B cell (primary cell): ENCODE measurements around the gene TMEM214. TPM values are rescaled to one million over a fixed set of nuclear protein-coding genes. Genes with fewer than 3 reads are reported as not detected.

ENCODE experiments used
- ATAC-seq: fragments of 200-7000 bp; cut with Tn5 transposase; one replicate; pipeline ENCODE4 v1.10.0; 2021; ENCODE audit warnings: low read depth, mild to moderate bottlenecking, moderate number of reproducible peaks, moderate library complexity
- CTCF ChIA-PET: fragments of 350-600 bp; sonication (Branson Sonifier 250); formaldehyde crosslinking; loops from one replicate; lab custom pipeline; 2021; ENCODE audit warnings: antibody characterized with exemption, inconsistent platforms; lab: Charles Lee
- POLR2A ChIA-PET: fragments of 350-600 bp; sonication (Branson Sonifier 250); formaldehyde crosslinking; loops from one replicate; lab custom pipeline; 2021; ENCODE audit warnings: antibody characterized with exemption; lab: Charles Lee
- DNase-seq: peaks from one replicate; pipeline ENCODE4 v3.0.0; 2013
- H2AFZ ChIP-seq: 2 replicates; pipeline ENCODE4 v1.6.1; 2012; ENCODE audit warnings: mild to moderate bottlenecking, low read depth, low read length; ENCODE audit not compliant: insufficient read depth, poor library complexity, severe bottlenecking
- H3K27ac ChIP-seq, 2 donors: 1 replicate in 1 of 2; 2 replicates in 1 of 2; pipeline ENCODE4 v1.5.1; 2012 to 2013; ENCODE audit warnings: low read length in 2 of 2, mild to moderate bottlenecking in 2 of 2, moderate library complexity in 1 of 2
- H3K27me3 ChIP-seq, 4 experiments: fragments of 200-600 bp in 1 of 4; sonication (generic) in 1 of 4; replicated peaks in 1 of 4; 1 replicate in 2 of 4; 2 replicates in 2 of 4; pipeline versions ENCODE4 v1.6.1 to v1.7.0; 2013 to 2016; ENCODE audit warnings: low read length in 3 of 4, mild to moderate bottlenecking in 2 of 4, mixed read lengths in 1 of 4, moderate library complexity in 1 of 4; ENCODE audit not compliant: insufficient read depth in 4 of 4, control insufficient read depth in 3 of 4; ENCODE audit errors: control extremely low read depth in 1 of 4
- H3K36me3 ChIP-seq, 2 experiments: replicated peaks in 1 of 2; 1 replicate in 1 of 2; 2 replicates in 1 of 2; pipeline versions ENCODE4 v1.6.1 to v1.7.1; 2013; ENCODE audit warnings: low read length in 1 of 2; ENCODE audit not compliant: insufficient read depth in 2 of 2, control insufficient read depth in 1 of 2; ENCODE audit errors: control extremely low read depth in 1 of 2, extremely low read depth in 1 of 2
- H3K4me1 ChIP-seq, 2 donors: fragments of 200-600 bp in 1 of 2; sonication (generic) in 1 of 2; 1 replicate in 1 of 2; 2 replicates in 1 of 2; pipeline versions ENCODE4 v1.5.1 to v1.6.1; 2013 to 2017; ENCODE audit warnings: low read length in 2 of 2; ENCODE audit not compliant: control insufficient read depth in 2 of 2, insufficient read depth in 2 of 2
- H3K4me2 ChIP-seq: replicated peaks from 2 replicates; pipeline ENCODE3; 2012; ENCODE audit warnings: mild to moderate bottlenecking, low read depth, low read length; ENCODE audit not compliant: poor library complexity, severe bottlenecking
- H3K4me3 ChIP-seq, 5 experiments: fragments of 200-600 bp in 1 of 5; sonication (generic) in 1 of 5; 1 replicate in 3 of 5; 2 replicates in 2 of 5; pipeline versions ENCODE4 v1.5.1 to v1.7.0; 2011 to 2016; ENCODE audit warnings: low read length in 4 of 5, mild to moderate bottlenecking in 4 of 5, low read depth in 2 of 5, control low read depth in 1 of 5, moderate library complexity in 1 of 5; ENCODE audit not compliant: insufficient read depth in 1 of 5; ENCODE audit errors: control extremely low read depth in 1 of 5, extremely low read depth in 1 of 5
- H3K79me2 ChIP-seq: fragments of 200-600 bp; sonication (generic); one replicate; pipeline ENCODE4 v1.6.0; 2016; ENCODE audit warnings: low read length; ENCODE audit not compliant: control insufficient read depth, insufficient read depth
- H3K9ac ChIP-seq: fragments of 200-600 bp; sonication (generic); 2 replicates; pipeline ENCODE4 v1.6.1; 2017; ENCODE audit warnings: mild to moderate bottlenecking, low read length, moderate library complexity
- H3K9me3 ChIP-seq, 3 donors: one replicate each; pipeline versions ENCODE4 v1.6.1 to v1.7.1; 2013; ENCODE audit warnings: low read length in 2 of 3; ENCODE audit not compliant: control insufficient read depth in 2 of 3, insufficient read depth in 1 of 3; ENCODE audit errors: control extremely low read depth in 1 of 3
- H4K20me1 ChIP-seq: 2 replicates; pipeline ENCODE4 v1.6.0; 2012; ENCODE audit warnings: mild to moderate bottlenecking, low read length; ENCODE audit not compliant: insufficient read depth, control insufficient read depth, poor library complexity, severe bottlenecking
- H3K27ac Mint-ChIP-seq: one replicate; pipeline ENCODE4 v1.8.0; 2021; ENCODE audit warnings: mixed read lengths
- H3K27me3 Mint-ChIP-seq: one replicate; pipeline ENCODE4 v1.8.0; 2021; ENCODE audit warnings: mixed read lengths
- H3K4me1 Mint-ChIP-seq: one replicate; pipeline ENCODE4 v1.8.0; 2021; ENCODE audit warnings: mixed read lengths
- H3K4me3 Mint-ChIP-seq: one replicate; pipeline ENCODE4 v1.8.0; 2021; ENCODE audit warnings: mixed read lengths
- H3K9me3 Mint-ChIP-seq: one replicate; pipeline ENCODE4 v1.8.0; 2022; ENCODE audit warnings: mixed read lengths; ENCODE audit not compliant: insufficient read depth
- CTCF ChIP-seq: fragments of 200-600 bp; IDR thresholded peaks from one replicate; pipeline ENCODE4 v1.8.0; 2022; ENCODE audit warnings: antibody characterized with exemption, mild to moderate bottlenecking
- EZH2 ChIP-seq: IDR thresholded peaks from 2 replicates; pipeline ENCODE4 v1.6.1; 2012; ENCODE audit warnings: borderline replicate concordance, low read depth, mild to moderate bottlenecking, moderate library complexity, low read length; ENCODE audit not compliant: insufficient read depth, poor library complexity, severe bottlenecking
- WGBS: methylation state at CpG from one replicate; pipeline ENCODE4 v1.1.5; 2013; ENCODE audit warnings: missing lambda C conversion rate; ENCODE audit not compliant: insufficient coverage; 5-methylcytosine and 5-hydroxymethylcytosine counted together
- intact Hi-C: fragments of 100-400 bp; cut with micrococcal nuclease; formaldehyde crosslinking; loops from one replicate; pipeline ENCODE4 v1.10.0; 2022
- polyA plus RNA-seq: library from polyadenylated mRNA; depleted of rRNA; stranded (reverse); fragments of >200 nt; gene quantifications from 2 replicates; pipeline ENCODE4 v1.2.3, GENCODE V29; 2012
- total RNA-seq, 2 donors: library from RNA; stranded (reverse); fragments of 120-200 nt in 1 of 2; gene quantifications; 1 replicate in 1 of 2; 2 replicates in 1 of 2; pipeline versions ENCODE4 v1.2.3 to v1.2.4, GENCODE V29; 2013 to 2022

The TMEM214 gene
- total and polyA plus RNA-seq, 2 donors (not counting 1 experiment from before 2014, with no cell fraction given): 80.1 to 91.1 TPM

- H3K4me1 ChIP-seq: peaks cover 4 to 15% of the 10 kb centered on the region in 2 donors
- H3K4me2 ChIP-seq: peak within 1 kb of the TSS; percentile 94
- no peaks in the 10 kb centered on the region for H3K9me3 ChIP-seq
- peaks cover 0 to 18% of the 10 kb centered on the region in 2 experiments for H3K36me3 ChIP-seq
- Mint-ChIP-seq H3K9me3 (no peaks in the 10 kb centered on the region), H3K4me1 (peaks cover 17% of the 10 kb centered on the region), H3K27me3 (peaks cover 7% of the 10 kb centered on the region), H3K27ac (peak within 1 kb of the TSS; percentile 100), H3K4me3 (peak within 1 kb of the TSS; percentile 95)
- ATAC-seq (peak; percentile 71), DNase-seq (peak; percentile 98)
- peak within 1 kb of the TSS; percentile 74 for H3K9ac ChIP-seq
- no peaks in the 10 kb centered on the region for H4K20me1 ChIP-seq
- H3K27me3 ChIP-seq: no peaks in the 10 kb centered on the region
- TF ChIP-seq EZH2: no peak
- TF ChIP-seq CTCF: no peak
- H3K4me3 ChIP-seq: peak within 1 kb of the TSS; percentile 57 to 94 (median 81)
- intact Hi-C loops: loop anchor here (1.0 kb wide), 10 partner anchors 9 to 319 kb away; partner anchors contain the start of genes ATRAID, EIF2B4, KHK and OST4
- POLR2A ChIA-PET: interaction anchor here (0.6 to 4.2 kb wide), 15 partner anchors 9 to 399 kb away, joined by 3 to 48 read pairs (median 4); partner anchors contain the start of genes ATRAID, EMILIN1, NRBP1 and OST4
- H2AFZ ChIP-seq: peak within 1 kb of the TSS; percentile 91
- CTCF ChIA-PET: interaction anchor here (0.6 to 3.7 kb wide), 21 partner anchors 8 to 227 kb away, joined by 3 to 27 read pairs (median 3); partner anchors contain the start of genes KHK, OST4 and TMEM214
- H3K79me2 ChIP-seq: no peaks in the 10 kb centered on the region
- WGBS: under 1% methylated on average over 65 of the region's 67 CpGs
- H3K27ac ChIP-seq: peak within 1 kb of the TSS; percentile 72 to 80
Observed at GRCh38 chr2:27050996-27051901, 18.5 kb downstream of the TMEM214 start, which contains the start of gene AGBL5. AGBL5 (plus strand) TSS chr2:27051668; CDS start chr2:27052959, 1,291 bp downstream.
